Activated T-cell treated with anti-CD3 and anti-CD28 coated beads for 48 hours (primary cell): ENCODE measurements around the gene SOBP.
A peak's percentile ranks its signal among the peaks of the same experiment; 100 is the strongest.

Source experiments
- DNase-seq: peaks from one replicate; pipeline ENCODE4 v3.0.0-alpha.2; 2020; ENCODE audit warnings: low read depth

Gene SOBP

DNA sequence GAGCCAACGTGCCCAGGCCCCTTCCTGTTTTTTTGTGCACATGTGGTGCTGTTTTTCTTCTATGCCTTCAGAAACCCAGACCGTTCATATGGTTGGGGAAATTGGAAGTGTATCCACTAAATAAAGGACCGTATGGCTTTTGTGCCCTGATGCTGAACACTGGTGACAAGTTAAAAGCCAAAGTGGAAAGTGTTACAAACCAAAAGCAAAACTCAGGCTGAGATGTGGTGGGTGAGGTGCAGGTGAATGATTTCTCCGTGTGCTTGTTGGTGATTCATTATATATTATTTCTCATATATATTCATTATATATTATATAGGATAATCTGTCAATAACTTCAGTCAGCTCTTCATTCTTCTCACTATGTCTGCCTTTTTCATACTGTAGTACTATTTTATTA is 148.6 kb downstream of the SOBP start:
- DNase-seq: no peak

DNA sequence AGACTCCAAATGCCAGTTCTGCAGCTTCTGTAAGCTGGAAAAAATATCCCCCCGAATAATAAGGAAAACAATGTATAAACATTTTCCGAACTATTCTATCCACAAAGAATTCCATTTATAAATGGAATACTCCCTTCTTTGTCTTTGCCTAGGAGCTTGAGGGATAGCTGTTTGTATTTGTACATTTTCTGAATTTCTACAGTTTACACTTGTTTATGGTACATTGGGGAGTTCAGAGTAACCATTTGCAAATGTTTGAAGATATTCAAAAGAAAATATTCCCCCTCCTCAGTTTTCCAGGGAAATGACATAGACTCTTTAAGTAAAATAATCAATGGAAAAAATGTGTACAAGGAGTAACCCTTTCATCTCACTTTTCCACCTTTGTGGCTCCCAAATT is 149.6 kb downstream of the SOBP start:
- DNase-seq: no peak

- DNase-seq: no peak
Measured at GRCh38 chr6:107641071-107641470, 151.2 kb downstream of the SOBP start.

GRCh38 chr6:107641500-107641941 is 151.6 kb downstream of the SOBP start:
- no peak for DNase-seq

- DNase-seq: no peak
Measured at GRCh38 chr6:107642095-107642860, 152.4 kb downstream of the SOBP start.

DNA sequence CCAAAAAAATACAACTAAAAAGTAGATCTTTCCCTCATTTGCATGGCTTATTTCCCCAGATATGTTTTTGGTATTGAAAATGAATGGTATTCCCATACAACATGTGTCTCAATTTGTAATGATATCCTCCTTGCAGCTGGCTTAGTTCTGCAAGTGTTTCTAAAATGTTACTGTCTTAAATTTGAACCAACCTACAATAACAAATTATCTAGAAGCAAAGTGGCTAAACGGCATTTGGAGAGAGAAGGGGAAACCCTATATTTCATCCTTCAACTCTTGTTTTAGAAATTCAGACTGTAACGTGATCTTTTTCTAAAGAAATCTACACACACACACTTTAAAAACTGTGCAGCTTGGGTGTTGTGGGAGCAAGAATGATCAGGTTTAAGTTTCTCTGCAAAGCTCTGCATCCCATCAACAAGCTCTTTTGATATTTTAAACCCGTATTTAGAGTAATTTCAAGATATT is 153.0 kb downstream of the SOBP start:
- DNase-seq: no peak

DNA sequence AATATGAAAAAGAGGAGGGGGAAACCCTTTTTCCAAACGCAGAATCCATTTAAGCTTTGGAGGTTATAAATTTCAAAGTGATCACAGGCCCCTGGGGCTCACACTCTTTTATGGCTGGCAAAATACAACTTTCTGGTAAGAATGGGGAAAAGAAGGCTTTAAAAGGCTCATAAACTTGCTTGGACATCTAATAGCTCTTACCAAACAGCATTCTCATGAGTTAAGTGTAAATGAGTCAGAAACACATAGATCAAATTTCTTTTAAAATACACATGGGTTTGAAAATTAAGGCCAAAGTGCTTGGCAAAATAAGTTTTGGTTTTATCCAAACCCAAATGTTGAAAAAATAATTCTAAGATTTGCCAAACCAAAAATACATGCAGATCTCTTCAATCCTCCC is 154.6 kb downstream of the SOBP start:
- DNase-seq: no peak

DNA sequence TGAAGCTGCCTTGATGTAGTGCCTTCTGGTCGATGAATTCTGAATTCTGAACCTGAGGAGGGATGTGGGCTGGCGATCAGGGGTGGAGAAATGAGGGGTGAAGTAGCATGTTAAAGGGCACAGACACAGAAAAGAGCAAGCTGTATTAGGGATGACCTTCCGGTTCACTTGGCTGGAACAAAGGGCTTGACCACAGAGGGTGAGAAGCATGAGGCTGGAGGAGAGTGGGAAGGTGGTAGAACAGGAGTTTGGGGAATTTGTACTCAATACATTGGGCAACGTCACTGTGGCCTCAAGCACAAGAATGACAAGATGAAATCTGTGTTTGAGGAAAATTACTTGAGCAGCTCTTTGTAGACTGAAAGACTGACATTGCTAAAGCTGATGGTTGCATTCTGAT is 155.8 kb downstream of the SOBP start:
- no peak for DNase-seq

- no peak for DNase-seq
Measured at GRCh38 chr6:107646176-107646575, 156.3 kb downstream of the SOBP start.

GRCh38 chr6:107646776-107647438 is 157.0 kb downstream of the SOBP start:
- DNase-seq: no peak

GRCh38 chr6:107647439-107647948 is 157.6 kb downstream of the SOBP start:
- no peak for DNase-seq

- no peak for DNase-seq
Measured at GRCh38 chr6:107648983-107649382, 159.1 kb downstream of the SOBP start.

DNA sequence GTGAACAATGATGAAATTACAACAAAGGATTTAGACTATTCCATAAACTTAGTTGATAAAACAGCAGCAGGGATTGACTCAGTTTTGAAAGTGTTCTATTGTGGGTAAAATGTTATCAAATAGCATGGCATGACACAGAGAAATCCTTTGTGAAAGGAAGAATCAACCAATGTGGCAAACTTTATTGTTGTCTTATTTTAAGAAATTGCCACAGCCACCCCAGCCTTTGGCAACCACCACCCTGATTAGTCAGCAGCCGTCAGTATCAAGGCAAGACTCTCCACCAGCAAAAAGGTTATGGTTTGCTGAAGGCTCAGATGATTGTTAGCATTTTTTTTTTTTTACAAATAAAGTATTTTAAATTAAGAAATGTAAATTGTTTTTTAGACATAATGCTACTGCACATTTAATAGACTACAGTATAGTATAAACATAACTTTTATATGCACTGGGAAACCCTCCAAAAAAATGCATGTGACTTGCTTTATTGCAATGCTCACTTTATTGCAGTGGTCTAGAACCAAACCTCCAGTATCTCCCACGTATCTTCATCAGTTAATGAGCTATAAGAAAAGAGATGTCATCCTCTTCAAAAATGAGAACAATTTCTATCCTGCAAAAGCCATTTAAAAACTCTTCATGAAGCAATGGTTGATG is 162.7 kb downstream of the SOBP start:
- no peak for DNase-seq

GRCh38 chr6:107653183-107653580 is 163.3 kb downstream of the SOBP start:
- no peak for DNase-seq

DNA sequence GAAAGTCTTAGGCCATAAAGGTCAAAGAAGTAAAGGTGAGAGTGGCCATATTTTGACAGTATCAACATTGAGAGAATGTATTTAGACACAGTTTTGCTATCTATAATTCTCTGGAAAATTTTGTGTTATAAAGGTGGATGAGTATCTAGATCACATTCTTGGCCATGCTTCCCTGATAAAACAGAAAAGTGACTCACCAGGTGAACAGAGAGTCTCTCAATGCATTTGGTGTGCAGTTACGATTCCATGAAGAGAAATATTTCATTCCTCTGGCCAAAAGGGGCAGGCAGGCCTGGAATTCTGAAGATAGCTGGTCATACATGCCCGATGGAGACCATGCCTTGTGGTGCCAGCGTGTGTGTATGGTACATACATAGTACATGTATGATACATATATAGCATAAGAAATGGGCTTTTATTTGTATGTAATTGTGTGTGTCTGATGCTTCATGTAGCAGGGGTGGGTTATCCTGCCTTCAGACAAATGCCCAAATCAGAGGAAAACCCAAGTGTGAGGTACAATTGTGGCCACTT is 164.0 kb downstream of the SOBP start:
- DNase-seq: no peak

- no peak for DNase-seq
Measured at GRCh38 chr6:107654764-107655163, 164.8 kb downstream of the SOBP start.

- no peak for DNase-seq
Measured at GRCh38 chr6:107655245-107655644, 165.3 kb downstream of the SOBP start.

- DNase-seq: no peak
Measured at GRCh38 chr6:107655864-107656263, 165.9 kb downstream of the SOBP start.

- DNase-seq: no peak
Measured at GRCh38 chr6:107656401-107656800, 166.5 kb downstream of the SOBP start.

- DNase-seq: no peak
Measured at GRCh38 chr6:107656883-107657282, 167.0 kb downstream of the SOBP start.

DNA sequence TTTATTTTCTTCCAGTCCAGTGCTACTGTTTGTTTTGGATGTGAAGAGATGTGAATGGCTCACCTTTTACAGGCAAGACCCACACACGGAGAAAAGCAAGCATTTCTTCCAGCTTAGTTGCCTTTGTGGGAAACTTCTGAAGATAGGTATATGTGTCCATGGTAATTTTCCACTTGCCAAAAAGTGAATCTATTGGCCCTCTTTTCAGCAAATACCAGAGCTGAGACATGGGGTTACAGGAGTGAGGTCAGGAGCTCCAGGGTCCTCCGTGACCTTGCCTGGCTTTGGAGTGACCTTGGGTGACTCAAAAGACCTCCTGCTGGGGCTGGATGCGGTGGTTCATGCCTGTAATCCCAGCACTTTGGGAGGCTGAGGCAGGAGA is 167.4 kb downstream of the SOBP start:
- no peak for DNase-seq

- peak; percentile 60 for DNase-seq
Measured at GRCh38 chr6:107657755-107658461, 168.0 kb downstream of the SOBP start.
